Ovary (tissue), 9 donors: Measurements from ENCODE around the gene OSER1. TPM values are rescaled to one million over a fixed set of nuclear protein-coding genes. Genes with fewer than 3 reads are reported as not detected.
"Not testable (repeated sequence)": the region's sequence is repeated elsewhere in the genome, so short reads cannot be mapped to it uniquely, and the experiment has no call there.

Experiments used
- DNase-seq, 5 donors: peaks; one replicate each; pipeline ENCODE4 v3.0.0-alpha.2; 2019 to 2020
- H3K27ac ChIP-seq, 2 donors: fragments of 200-600 bp; one replicate each; pipeline versions ENCODE4 v1.5.1 to v1.8.0; 2019 to 2022
- H3K27me3 ChIP-seq: fragments of 200-600 bp; one replicate; pipeline ENCODE4 v1.8.0; 2022
- H3K36me3 ChIP-seq: fragments of 200-600 bp; sonication (generic); one replicate; pipeline ENCODE4 v1.5.1; 2019
- H3K4me1 ChIP-seq: one replicate; pipeline ENCODE4 v1.8.1; 2013; ENCODE audit warnings: mild to moderate bottlenecking, moderate library complexity; ENCODE audit not compliant: insufficient read depth
- H3K4me3 ChIP-seq: fragments of 200-600 bp; sonication (generic); one replicate; pipeline ENCODE4 v1.5.1; 2017
- H3K9me3 ChIP-seq, 2 donors: fragments of 200-600 bp in 1 of 2; sonication (generic) in 1 of 2; one replicate each; pipeline versions ENCODE4 v1.5.1 to v1.8.1; 2013 to 2019; ENCODE audit warnings: mild to moderate bottlenecking in 1 of 2, moderate library complexity in 1 of 2
- CTCF ChIP-seq, 3 donors: fragments of 450-650 bp in 2 of 3; fragments of 200-600 bp in 1 of 3; IDR thresholded peaks; one replicate each; pipeline versions ENCODE4 v1.5.1 to v1.8.0; 2016 to 2022; ENCODE audit warnings: antibody characterized with exemption in 3 of 3, mild to moderate bottlenecking in 1 of 3
- EP300 ChIP-seq: sonication (generic); formaldehyde crosslinking; IDR thresholded peaks from one replicate; pipeline ENCODE4 v1.6.1; 2017; ENCODE audit warnings: antibody characterized with exemption
- POLR2A ChIP-seq: fragments of 450-650 bp; IDR thresholded peaks from one replicate; pipeline ENCODE4 v1.6.1; 2017; ENCODE audit warnings: antibody characterized with exemption, mild to moderate bottlenecking, moderate library complexity
- WGBS, 3 donors: extraction: QIAGEN DNeasy Blood & Tissue Kit in 1 of 3; methylation state at CpG; one replicate each; pipeline versions ENCODE4 v1.1.5 to v1.1.7; 2013 to 2017; 5-methylcytosine and 5-hydroxymethylcytosine counted together
- intact Hi-C, 4 donors: fragments of 100-400 bp; cut with DNase I; formaldehyde crosslinking; loops; one replicate each; pipeline versions ENCODE4 v1.11.0 to v1.15.1; 2022 to 2023
- polyA plus RNA-seq, 2 donors: library from polyadenylated mRNA; stranded (reverse); fragments of 200-250 nt in 1 of 2; fragments of 350-450 nt in 1 of 2; fragmentation: Illumina TruSeq in 1 of 2; extraction: RNeasy Lipid Tissue Mini Kit (QIAGEN cat#74804) in 1 of 2; gene quantifications; one replicate each; pipeline ENCODE4 v1.2.3, GENCODE V29; 2013 to 2014
- total RNA-seq, 7 donors: library from RNA; depleted of rRNA in 2 of 7; stranded (reverse); fragments of >200 nt in 2 of 7; fragmentation: NEBNext Ultra II Directional in 3 of 7; extraction: Animal tissue kit (Norgen Biotek cat#: 25700) in 3 of 7; gene quantifications; one replicate each; pipeline versions ENCODE4 v1.1.0 to v1.2.4, GENCODE V29; 2016 to 2023
- donor health status: DM: no; HTN: no; CAD: no; lungs with moderate emphysema.
- donor health status: DM: no; HTN: no; CAD: no.
- donor health status: Bipolar disorder and iron deficiency.
- donor health status: DM: yes; HTN: yes; CAD: no.
- donor health status: DM: no; HTN: no; CAD: no.
- donor health status: DM: yes; HTN: yes; CAD: no.

The OSER1 gene
- total and polyA plus RNA-seq, 9 donors, result 27.7 to 55.3 (median 39.5) TPM

GRCh38 chr20:44195605-44196004, 15.0 kb downstream of the OSER1 start:
- no peak for DNase-seq
- intact Hi-C loops, result loop anchor here in 1 of 4 donors (10.0 kb wide), 1 partner anchor 741 kb away; the partner anchor contains the start of gene SRSF6
- H3K36me3 ChIP-seq, result no peaks in the 10 kb centered on the region
- H3K27me3 ChIP-seq, result no peaks in the 10 kb centered on the region
- 86 to 93% (median 91%) methylated on average over 1 of the region's 1 CpG for WGBS, 3 donors
- TF ChIP-seq EP300 (no peak), POLR2A (no peak), CTCF (IDR thresholded peaks at IDR 0.05) (no peak)
- H3K4me3 ChIP-seq, result no peak overlapping the region
- no peaks in the 10 kb centered on the region for H3K9me3 ChIP-seq
- no peaks in the 10 kb centered on the region for H3K4me1 ChIP-seq
- H3K27ac ChIP-seq, result no peak overlapping the region

GRCh38 chr20:44193801-44194200, 16.8 kb downstream of the OSER1 start:
- no peaks in the 10 kb centered on the region for H3K9me3 ChIP-seq
- no peak overlapping the region for H3K27ac ChIP-seq
- no peak for DNase-seq
- TF ChIP-seq POLR2A (no peak), EP300 (no peak), CTCF (IDR thresholded peaks at IDR 0.05) (no peak)
- H3K4me3 ChIP-seq, result no peak overlapping the region
- WGBS, 3 donors, result 64 to 69% (median 68%) methylated on average over 2 of the region's 2 CpGs
- H3K27me3 ChIP-seq, result no peaks in the 10 kb centered on the region
- intact Hi-C loops, result loop anchor here in 1 of 4 donors (10.0 kb wide), 1 partner anchor 739 kb away; the partner anchor contains the start of gene SRSF6
- no peaks in the 10 kb centered on the region for H3K4me1 ChIP-seq
- H3K36me3 ChIP-seq, result no peaks in the 10 kb centered on the region

- H3K4me1 ChIP-seq, H3K27ac ChIP-seq, H3K9me3 ChIP-seq, H3K4me3 ChIP-seq, H3K27me3 ChIP-seq, DNase-seq, H3K36me3 ChIP-seq: not testable (repeated sequence)
- WGBS, 3 donors, result 91 to 94% (median 91%) methylated on average over 5 of the region's 5 CpGs
- intact Hi-C loops, result loop anchor here in 1 of 4 donors (10.0 kb wide), 1 partner anchor 737 kb away; the partner anchor contains the start of gene SRSF6
Observed at GRCh38 chr20:44191640-44192039, 18.9 kb downstream of the OSER1 start.

GRCh38 chr20:44190197-44190852, 20.2 kb downstream of the OSER1 start:
- H3K4me1 ChIP-seq, H3K36me3 ChIP-seq, H3K9me3 ChIP-seq, H3K27ac ChIP-seq, H3K27me3 ChIP-seq, H3K4me3 ChIP-seq: not testable (repeated sequence)
- TF ChIP-seq CTCF (IDR thresholded peaks at IDR 0.05), result peak in 2 of 3 donors; percentile 49 to 58
- peak in 1 of 5 donors; percentile 52 for DNase-seq
- 22 to 27% (median 23%) methylated on average over 15 of the region's 15 CpGs for WGBS, 3 donors
- intact Hi-C loops, result loop anchor here in 1 of 4 donors (10.0 kb wide), 1 partner anchor 736 kb away; the partner anchor contains the start of gene SRSF6

- Histone ChIP-seq H3K27ac (no peak overlapping the region), H3K9me3 (no peaks in the 10 kb centered on the region), H3K4me3 (no peak overlapping the region), H3K27me3 (no peaks in the 10 kb centered on the region), H3K36me3 (no peaks in the 10 kb centered on the region), H3K4me1 (peaks cover 2% of the 10 kb centered on the region)
- no peak for TF ChIP-seq CTCF (IDR thresholded peaks at IDR 0.05)
- no peak for TF ChIP-seq POLR2A
- TF ChIP-seq EP300, result no peak
- intact Hi-C loops, result loop anchor here (2.0 to 10.0 kb wide), 5 partner anchors 36 to 74 kb away; no protein-coding TSS in a partner anchor
- WGBS, 3 donors, result 85 to 88% (median 85%) methylated on average over 6 of the region's 6 CpGs
- no peak for DNase-seq
Observed at GRCh38 chr20:44188752-44189151, 21.8 kb downstream of the OSER1 start.
